Natural killer cell (primary cell): Measurements from ENCODE around the gene PLN. TPM values are rescaled to one million over a fixed set of nuclear protein-coding genes. Genes with fewer than 3 reads are reported as not detected.
A peak's percentile ranks its signal among the peaks of the same experiment; 100 is the strongest.

ENCODE experiments used
- ATAC-seq, 3 donors: fragments of 150-1000 bp in 2 of 3; fragments of 200-7000 bp in 1 of 3; cut with Tn5 transposase; 1 replicate in 1 of 3; 2 replicates in 2 of 3; pipeline ENCODE4 v1.10.0; 2021; ENCODE audit warnings: mild to moderate bottlenecking in 2 of 3, moderate library complexity in 2 of 3
- DNase-seq, 2 donors: peaks; one replicate each; pipeline versions ENCODE4 v3.0.0 to v3.0.0-alpha.2; 2013 to 2021; ENCODE audit warnings: mixed read lengths in 1 of 2
- H3K27ac ChIP-seq: one replicate; pipeline ENCODE4 v1.5.1; 2013; ENCODE audit warnings: mild to moderate bottlenecking, low read length
- H3K27me3 ChIP-seq: one replicate; pipeline ENCODE4 v1.6.1; 2013; ENCODE audit warnings: low read length; ENCODE audit not compliant: control insufficient read depth, insufficient read depth
- H3K36me3 ChIP-seq: one replicate; pipeline ENCODE4 v1.6.1; 2013; ENCODE audit warnings: low read length; ENCODE audit not compliant: control insufficient read depth, insufficient read depth
- H3K4me1 ChIP-seq: one replicate; pipeline ENCODE4 v1.6.1; 2013; ENCODE audit warnings: low read length; ENCODE audit not compliant: control insufficient read depth, insufficient read depth
- H3K4me3 ChIP-seq: one replicate; pipeline ENCODE4 v1.5.1; 2013; ENCODE audit warnings: low read length
- H3K9me3 ChIP-seq: one replicate; pipeline ENCODE4 v1.6.1; 2013; ENCODE audit warnings: low read length; ENCODE audit not compliant: control insufficient read depth, insufficient read depth
- H3K27ac Mint-ChIP-seq, 2 donors: one replicate each; pipeline ENCODE4 v1.8.0; 2022; ENCODE audit warnings: mild to moderate bottlenecking in 2 of 2, mixed read lengths in 2 of 2, moderate library complexity in 1 of 2
- H3K27me3 Mint-ChIP-seq, 2 donors: one replicate each; pipeline ENCODE4 v1.8.0; 2022; ENCODE audit warnings: low read depth in 2 of 2, mixed read lengths in 2 of 2
- H3K36me3 Mint-ChIP-seq: one replicate; pipeline ENCODE4 v1.8.0; 2022; ENCODE audit warnings: mixed read lengths
- H3K4me1 Mint-ChIP-seq, 2 donors: one replicate each; pipeline ENCODE4 v1.8.0; 2022; ENCODE audit warnings: mixed read lengths in 2 of 2
- H3K4me3 Mint-ChIP-seq: one replicate; pipeline ENCODE4 v1.8.0; 2022; ENCODE audit warnings: mild to moderate bottlenecking, moderate library complexity, mixed read lengths
- H3K9me3 Mint-ChIP-seq, 2 donors: one replicate each; pipeline ENCODE4 v1.8.0; 2022; ENCODE audit warnings: mixed read lengths in 2 of 2
- WGBS: methylation state at CpG from one replicate; pipeline ENCODE4 v1.1.7; 2013; ENCODE audit warnings: missing lambda C conversion rate; ENCODE audit not compliant: insufficient coverage; 5-methylcytosine and 5-hydroxymethylcytosine counted together
- intact Hi-C: fragments of 100-400 bp; cut with micrococcal nuclease; formaldehyde crosslinking; loops from one replicate; pipeline ENCODE4 v1.14.2; 2022
- total RNA-seq, 4 donors: library from RNA; stranded (reverse); fragments of 120-200 nt in 1 of 4; gene quantifications; one replicate each; pipeline versions ENCODE4 v1.2.3 to v1.2.4, GENCODE V29; 2013 to 2022
- TF ChIP-seq, protein P1 (sequence below): fragments of 200-600 bp; IDR thresholded peaks from one replicate; pipeline ENCODE4 v1.8.0; 2022; ENCODE audit warnings: antibody characterized with exemption

The PLN gene
- total RNA-seq, 3 donors from 2014 or later (not counting 1 experiment from before 2014, with no cell fraction given) = not detected

DNA sequence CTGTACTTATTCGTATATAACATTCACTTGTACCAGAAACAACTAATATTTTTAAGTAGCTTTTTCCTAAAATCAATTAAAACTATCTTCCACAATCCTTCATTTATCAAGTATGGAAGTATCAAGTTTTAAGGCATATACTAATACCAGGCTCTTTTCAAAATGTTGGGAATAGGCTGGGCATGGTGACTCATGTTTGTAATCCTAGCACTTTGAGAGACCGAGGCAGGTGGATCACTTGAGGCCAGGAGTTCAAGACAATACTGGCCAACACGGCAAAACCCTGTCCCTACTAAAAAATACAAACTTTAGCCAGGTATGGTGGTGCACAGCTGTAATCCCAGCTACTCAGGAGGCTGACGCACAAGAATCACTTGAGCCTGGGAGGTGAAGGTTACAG lies 25.7 kb upstream of the PLN start:
- intact Hi-C loops = no loop called here
- WGBS = 97% methylated on average over 3 of the region's 4 CpGs

DNA sequence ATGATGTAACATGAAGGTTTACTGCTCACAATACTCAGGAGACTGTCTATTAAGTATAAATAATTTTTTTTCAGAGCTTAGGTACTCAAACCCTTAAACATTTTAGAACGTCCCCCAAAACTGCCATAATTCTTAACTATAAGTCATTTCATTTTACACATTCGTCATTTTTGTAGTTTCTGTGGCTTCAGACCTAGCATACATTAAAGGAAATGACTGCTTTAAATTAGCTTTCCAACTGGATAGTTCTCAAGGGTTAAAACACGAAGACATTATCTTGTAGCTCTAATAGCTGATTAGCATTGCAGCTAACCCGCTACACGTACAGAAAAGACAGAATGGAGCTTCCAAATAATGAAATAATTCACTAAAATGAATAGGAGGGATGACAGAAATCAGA lies 24.9 kb upstream of the PLN start:
- TF ChIP-seq, protein P1, sequence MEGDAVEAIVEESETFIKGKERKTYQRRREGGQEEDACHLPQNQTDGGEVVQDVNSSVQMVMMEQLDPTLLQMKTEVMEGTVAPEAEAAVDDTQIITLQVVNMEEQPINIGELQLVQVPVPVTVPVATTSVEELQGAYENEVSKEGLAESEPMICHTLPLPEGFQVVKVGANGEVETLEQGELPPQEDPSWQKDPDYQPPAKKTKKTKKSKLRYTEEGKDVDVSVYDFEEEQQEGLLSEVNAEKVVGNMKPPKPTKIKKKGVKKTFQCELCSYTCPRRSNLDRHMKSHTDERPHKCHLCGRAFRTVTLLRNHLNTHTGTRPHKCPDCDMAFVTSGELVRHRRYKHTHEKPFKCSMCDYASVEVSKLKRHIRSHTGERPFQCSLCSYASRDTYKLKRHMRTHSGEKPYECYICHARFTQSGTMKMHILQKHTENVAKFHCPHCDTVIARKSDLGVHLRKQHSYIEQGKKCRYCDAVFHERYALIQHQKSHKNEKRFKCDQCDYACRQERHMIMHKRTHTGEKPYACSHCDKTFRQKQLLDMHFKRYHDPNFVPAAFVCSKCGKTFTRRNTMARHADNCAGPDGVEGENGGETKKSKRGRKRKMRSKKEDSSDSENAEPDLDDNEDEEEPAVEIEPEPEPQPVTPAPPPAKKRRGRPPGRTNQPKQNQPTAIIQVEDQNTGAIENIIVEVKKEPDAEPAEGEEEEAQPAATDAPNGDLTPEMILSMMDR = no peak
- no peaks in the 10 kb centered on the region for H3K27me3 Mint-ChIP-seq
- 89% methylated on average over 4 of the region's 5 CpGs for WGBS
- no peak for ATAC-seq
- H3K4me1 Mint-ChIP-seq = peaks cover 15 to 24% of the 10 kb centered on the region in 2 donors
- peaks cover 8% of the 10 kb centered on the region for H3K36me3 ChIP-seq
- H3K4me1 ChIP-seq = no peaks in the 10 kb centered on the region
- no peak overlapping the region for H3K27ac ChIP-seq
- no peak overlapping the region for H3K27ac Mint-ChIP-seq
- no peak overlapping the region for H3K4me3 ChIP-seq
- DNase-seq = no peak
- H3K4me3 Mint-ChIP-seq = no peak overlapping the region
- H3K9me3 ChIP-seq = no peaks in the 10 kb centered on the region
- peaks cover 8% of the 10 kb centered on the region for H3K36me3 Mint-ChIP-seq
- intact Hi-C loops = no loop called here
- H3K27me3 ChIP-seq = no peaks in the 10 kb centered on the region
- H3K9me3 Mint-ChIP-seq = no peaks in the 10 kb centered on the region

More for the DNA sequence above, 25.7 kb upstream of the PLN start:
- Mint-ChIP-seq H3K36me3 (peaks cover 13% of the 10 kb centered on the region), H3K4me1 (peaks cover 15 to 20% of the 10 kb centered on the region in 2 donors), H3K27ac (no peak overlapping the region), H3K27me3 (no peaks in the 10 kb centered on the region), H3K9me3 (no peaks in the 10 kb centered on the region), H3K4me3 (no peak overlapping the region)
- H3K4me3 ChIP-seq = no peak overlapping the region
- no peaks in the 10 kb centered on the region for H3K4me1 ChIP-seq
- no peaks in the 10 kb centered on the region for H3K27me3 ChIP-seq
- H3K9me3 ChIP-seq = no peaks in the 10 kb centered on the region
- ATAC-seq (no peak), DNase-seq (no peak)
- peaks cover 8% of the 10 kb centered on the region for H3K36me3 ChIP-seq
- TF ChIP-seq, protein P1 = no peak
- H3K27ac ChIP-seq = no peak overlapping the region

DNA sequence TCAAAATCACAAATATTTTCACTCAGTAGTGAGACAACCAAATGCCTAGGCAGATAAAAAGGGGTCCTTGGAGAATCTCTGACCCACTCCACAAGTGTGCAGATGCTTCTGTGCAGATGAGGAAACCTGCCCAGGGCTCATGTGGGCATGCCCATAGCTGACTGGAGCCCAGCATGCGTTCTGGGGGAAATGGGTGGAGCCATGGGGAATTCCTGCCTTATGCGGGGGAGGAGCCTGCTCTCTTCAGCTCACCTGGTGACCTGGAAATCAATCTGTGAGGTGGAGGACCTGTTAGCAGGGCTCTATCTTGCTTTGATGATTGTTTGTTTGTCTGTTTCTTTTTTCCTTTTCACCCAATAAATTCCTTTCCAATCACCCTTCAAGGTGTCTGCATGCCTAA lies 23.4 kb upstream of the PLN start:
- peaks cover 15 to 29% of the 10 kb centered on the region in 2 donors for H3K4me1 Mint-ChIP-seq
- TF ChIP-seq, protein P1 = no peak
- WGBS = 57% methylated on average over 2 of the region's 2 CpGs
- peak overlapping the region in 1 of 2 donors; percentile 8 for H3K27ac Mint-ChIP-seq
- DNase-seq (peak in 1 of 2 donors; percentile 48), ATAC-seq (no peak)
- H3K9me3 Mint-ChIP-seq = no peaks in the 10 kb centered on the region
- no peaks in the 10 kb centered on the region for H3K4me1 ChIP-seq
- no peak overlapping the region for H3K27ac ChIP-seq
- no peak overlapping the region for H3K4me3 ChIP-seq
- no peaks in the 10 kb centered on the region for H3K27me3 Mint-ChIP-seq
- no peaks in the 10 kb centered on the region for H3K36me3 Mint-ChIP-seq
- no peak overlapping the region for H3K4me3 Mint-ChIP-seq
- H3K9me3 ChIP-seq = no peaks in the 10 kb centered on the region
- H3K36me3 ChIP-seq = peaks cover 8% of the 10 kb centered on the region
- intact Hi-C loops = no loop called here
- no peaks in the 10 kb centered on the region for H3K27me3 ChIP-seq
